ENCODE results near the gene VRK3.
A peak's percentile ranks its signal among the peaks of the same experiment; 100 is the strongest.
"Not testable (repeated sequence)": the region's sequence is repeated elsewhere in the genome, so short reads cannot be mapped to it uniquely, and the experiment has no call there.

Gene VRK3

DNA sequence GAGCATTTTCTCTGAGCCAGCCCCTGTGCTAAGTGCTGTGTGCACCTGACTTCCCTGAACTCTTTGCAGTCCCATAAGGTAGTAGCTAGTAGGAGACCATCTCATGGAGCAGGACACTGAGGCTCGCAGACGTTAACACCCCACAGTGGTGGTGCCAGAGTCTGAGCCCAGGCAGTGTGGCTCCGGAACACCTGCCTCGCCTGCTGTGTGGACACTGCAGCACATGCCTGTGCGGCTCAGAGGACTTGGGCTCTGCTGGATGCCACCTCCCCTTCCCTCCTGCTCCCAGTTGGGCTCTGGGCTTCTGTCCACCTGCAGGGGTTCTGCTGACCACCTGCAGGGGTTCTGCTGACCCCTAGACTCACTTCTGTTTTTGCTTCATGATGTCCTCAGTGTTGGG is 37.2 kb downstream of the VRK3 start:
- no peak for DNase-seq (ENCODE audit: low spot score)

DNA sequence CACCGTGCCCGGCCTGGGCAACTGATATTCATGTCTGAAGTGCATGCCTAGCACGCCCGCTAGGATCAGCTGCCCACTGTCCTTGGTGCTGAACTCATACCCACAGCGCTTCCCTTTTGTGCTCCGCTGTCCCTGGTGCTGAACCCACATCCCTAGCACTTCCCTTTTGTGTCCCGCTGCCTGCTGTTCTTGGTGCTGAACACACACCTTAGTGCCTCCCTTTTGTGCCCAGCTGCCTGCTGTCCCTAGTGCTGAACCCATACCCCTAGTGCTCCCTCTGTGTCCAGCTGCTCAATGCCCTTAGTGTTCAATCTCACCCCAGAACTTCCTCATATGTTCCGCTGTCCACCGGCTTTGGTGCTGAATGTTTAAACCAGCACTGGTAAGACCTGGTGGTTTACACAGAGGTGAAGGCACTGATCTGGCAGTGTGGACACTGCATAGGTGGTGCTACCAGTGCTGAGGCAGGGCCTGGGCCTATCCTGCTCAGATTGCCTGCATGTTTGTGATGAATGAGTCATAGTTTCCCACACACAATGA is 37.9 kb downstream of the VRK3 start:
- peak; percentile 86 for DNase-seq (ENCODE audit: low spot score)

DNA sequence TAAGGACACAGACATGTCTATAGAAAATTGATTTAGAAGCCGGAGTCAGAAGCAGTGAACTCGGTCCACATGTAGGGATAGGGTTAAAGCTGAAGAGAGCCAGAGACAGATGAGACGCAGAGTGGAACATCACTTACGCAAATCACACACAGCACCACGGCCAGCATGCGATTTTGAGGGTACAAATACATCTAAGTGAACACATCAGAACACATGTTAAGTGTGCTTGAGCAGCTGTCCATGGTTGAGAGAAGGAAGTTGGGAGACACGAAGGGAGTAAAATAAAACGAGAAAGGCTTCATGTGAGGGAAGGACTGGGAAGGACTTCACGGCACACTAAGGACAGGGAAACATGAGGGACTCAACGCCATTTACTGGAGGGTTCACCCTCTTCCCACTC is 38.8 kb downstream of the VRK3 start:
- DNase-seq (ENCODE audit: low spot score): no peak

DNA sequence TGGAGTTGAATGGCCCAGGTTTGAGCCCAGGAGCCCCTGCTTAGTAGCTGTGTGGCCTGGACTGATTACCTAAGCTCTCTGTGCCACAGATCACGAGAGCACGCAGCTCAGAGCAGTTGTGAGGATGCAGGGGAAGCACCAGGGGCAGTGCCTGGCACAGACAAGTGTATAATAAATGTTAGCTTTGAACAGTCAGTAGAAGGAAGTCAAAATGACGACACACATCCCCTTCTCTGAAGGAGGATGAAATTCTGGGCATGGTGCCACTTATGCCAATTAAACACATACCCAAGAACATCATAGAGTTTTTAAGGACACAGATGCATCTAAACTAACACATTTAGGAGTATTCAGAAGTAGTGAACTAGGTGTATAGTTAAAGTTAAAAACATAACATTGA is 39.3 kb downstream of the VRK3 start:
- DNase-seq (ENCODE audit: low spot score): no peak

DNA sequence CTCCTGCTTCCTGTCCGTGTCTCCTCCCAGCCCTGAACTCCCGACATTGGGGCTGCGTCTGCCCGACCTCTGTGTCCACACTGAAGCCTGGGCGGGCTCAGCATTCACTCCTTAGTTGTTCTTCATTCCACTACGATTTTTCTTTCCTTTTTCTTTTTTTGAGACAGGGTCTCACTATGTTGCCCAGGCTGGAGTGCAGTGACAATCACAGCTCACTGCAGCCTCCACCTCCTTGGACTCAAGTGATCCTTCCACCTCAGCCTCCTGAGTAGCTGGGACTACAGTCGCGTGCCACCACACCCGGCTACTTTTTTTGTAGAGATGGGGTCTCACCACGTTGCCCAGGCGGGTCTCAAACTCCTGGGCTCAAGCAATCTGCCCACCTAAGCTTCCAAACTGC is 40.7 kb downstream of the VRK3 start:
- DNase-seq (ENCODE audit: low spot score): no peak

DNA sequence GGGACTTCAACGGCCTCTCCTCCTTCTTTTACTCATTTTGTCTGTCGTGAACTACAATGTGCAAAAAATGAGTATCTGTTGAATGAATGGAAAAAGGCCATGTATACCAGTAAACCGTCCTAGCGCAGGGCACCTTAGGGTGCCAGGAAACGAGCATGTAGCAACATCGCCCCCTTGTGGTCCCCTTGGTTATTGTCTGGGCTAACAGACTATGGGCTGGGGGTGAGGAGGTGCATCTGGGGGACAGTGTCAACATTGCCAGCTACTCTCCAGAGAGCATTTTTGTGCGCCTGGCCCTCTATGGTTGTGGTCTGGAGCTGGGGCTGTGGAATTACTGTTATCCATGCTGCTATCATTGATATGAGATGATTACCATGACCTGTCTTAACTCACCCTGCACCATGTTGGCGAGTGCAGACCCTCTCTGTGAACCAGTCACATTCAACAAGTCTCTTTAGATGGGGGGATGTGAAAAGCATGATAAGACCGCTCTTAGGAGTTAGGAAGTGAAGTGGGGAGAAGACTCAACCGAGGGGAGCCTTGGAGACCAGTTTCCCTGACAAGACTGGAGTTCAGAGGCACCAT is 41.4 kb downstream of the VRK3 start:
- peak; percentile 60 for DNase-seq (ENCODE audit: low spot score)

DNA sequence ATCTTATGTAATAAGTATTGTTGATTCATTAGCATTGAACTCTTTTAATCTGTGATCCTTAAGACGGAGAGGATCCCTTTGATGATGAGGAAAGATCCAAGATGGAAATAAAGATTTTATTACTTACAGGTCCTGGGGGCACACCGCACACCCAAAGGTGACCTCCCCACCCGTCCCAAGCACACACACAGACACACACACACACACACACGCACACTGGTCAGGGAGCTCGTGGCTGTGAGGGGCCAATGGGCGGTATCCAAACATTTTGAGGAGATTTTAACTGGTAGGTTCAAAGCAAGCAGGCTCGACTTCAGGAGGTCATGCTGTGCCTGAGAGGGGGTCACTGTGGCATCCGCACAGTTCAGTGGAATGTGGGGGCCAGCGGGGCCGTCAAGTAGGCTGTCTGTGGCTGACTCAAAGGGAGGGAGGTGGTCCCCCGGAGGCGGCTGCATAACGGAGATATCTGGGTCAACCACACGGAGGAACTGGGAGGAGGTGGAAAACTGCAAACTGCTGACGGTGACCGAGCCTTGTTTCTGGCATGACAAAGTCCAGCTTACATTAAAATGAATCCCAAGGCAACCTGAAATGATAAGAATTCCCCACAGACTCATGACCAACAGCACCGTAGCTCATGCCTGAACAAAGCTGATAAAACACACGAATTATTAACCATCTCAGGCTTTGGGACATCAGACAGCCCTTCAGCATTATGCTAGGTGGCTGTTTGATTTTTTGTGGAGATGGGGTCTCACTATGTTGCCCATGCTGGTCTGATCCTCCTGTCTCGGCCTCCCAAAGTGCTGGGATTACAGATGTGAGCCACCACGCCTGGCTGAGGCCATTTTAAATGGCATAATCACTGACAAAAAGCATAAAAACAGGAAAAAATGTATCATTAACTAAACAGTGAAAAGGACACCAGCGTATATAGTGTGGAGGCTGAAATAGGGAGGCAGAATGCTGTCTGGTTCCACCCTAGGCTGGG is 43.3 kb downstream of the VRK3 start:
- no peak for DNase-seq (ENCODE audit: low spot score)

DNA sequence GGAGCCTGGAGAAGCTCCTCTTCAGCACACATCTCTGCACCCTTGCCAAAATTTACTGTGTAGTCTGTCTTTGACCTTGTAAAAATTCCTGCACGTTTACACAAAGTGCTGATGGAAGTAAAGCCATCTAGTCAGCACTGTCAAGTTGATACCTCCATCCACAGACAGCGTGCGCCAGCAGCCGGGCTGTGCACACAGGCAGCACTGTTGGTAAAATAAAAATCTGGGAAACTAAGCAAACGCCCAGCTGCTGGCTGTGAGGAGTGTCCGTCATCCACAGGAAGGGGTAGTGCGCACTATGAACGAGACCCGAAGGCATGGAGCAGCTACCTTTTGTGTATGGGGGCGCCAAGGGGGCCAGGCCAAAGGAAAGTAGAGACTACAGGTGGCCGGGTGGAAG is 46.8 kb downstream of the VRK3 start:
- no peak for DNase-seq (ENCODE audit: low spot score)

DNA sequence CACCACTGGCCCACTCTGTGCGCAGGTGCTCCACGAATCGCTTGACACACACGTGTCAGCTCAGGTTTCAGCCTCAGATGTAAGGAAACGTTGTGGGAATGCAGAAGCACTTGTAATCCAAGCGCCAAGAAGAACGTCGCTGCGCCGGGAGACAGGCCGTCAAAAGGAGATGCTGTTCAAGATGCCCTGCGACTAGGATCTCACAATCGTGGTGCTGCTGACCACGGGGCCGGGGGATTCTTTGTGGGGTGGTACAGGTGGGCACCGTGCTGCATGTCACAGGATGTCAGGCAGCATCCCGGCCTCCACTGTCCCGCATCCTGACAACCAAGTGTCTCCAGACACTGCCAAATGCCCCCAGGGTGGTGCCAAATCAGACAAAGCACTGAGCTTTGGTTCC is 47.3 kb downstream of the VRK3 start:
- DNase-seq (ENCODE audit: low spot score): no peak

DNA sequence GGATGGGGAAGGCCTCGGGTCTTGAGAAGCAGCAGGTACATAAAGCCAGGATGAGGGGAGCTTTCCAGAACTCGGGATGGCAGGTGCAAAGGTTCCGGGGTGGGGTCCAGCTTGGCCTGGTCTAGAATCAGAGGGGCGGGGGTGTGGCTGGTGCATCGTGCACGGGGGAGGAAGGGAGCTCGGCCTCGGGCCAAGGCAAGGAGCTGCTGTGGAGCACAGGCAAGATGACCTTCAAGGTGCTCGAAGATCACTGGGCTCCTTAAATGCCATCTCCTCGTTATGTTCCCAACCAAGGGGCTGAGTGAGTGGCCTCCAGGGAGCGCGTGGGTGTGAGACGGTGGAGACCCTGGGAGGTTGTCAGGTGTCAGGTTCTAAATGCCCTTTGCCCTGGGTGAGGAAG is 48.1 kb downstream of the VRK3 start:
- DNase-seq (ENCODE audit: low spot score): no peak

DNA sequence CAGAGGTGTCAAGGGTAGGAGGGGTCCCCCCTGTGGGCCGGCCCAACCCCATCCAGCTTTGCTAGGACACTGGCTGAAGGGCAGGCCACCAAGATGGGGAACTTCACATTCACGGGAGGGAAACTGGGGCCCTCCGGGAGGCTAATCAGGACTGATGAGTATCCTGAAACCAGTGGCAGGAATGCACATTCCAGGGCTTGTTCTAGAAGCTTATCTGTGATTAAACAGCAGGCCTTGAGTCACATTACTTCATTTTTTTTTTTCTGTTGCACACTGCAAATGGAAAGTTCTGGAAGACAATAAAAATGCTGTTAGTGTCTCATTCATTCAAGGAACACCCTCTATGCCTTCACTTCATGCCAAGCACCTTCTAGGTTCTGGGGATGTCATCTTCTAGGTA is 48.7 kb downstream of the VRK3 start:
- no peak for DNase-seq (ENCODE audit: low spot score)

DNA sequence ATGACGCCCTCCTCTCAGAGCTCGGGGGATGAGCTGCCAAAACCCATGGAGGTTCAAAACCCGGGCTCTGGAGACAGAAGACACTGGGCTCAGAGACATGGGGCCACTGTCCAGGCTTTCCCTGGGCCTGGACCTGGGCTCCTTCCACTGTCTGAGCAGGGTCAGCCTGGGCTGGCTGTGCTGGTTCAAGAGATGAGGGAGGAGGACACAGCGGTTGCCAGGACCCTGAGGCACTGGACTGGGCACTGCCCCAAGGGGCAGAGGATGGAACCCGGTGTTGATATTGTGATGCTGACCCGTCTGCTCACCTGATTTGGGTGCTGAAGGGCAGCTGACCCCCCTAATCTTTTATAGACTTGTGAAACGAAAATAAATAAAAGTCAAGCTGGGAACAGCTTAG is 50.1 kb downstream of the VRK3 start:
- DNase-seq (ENCODE audit: low spot score): no peak

DNA sequence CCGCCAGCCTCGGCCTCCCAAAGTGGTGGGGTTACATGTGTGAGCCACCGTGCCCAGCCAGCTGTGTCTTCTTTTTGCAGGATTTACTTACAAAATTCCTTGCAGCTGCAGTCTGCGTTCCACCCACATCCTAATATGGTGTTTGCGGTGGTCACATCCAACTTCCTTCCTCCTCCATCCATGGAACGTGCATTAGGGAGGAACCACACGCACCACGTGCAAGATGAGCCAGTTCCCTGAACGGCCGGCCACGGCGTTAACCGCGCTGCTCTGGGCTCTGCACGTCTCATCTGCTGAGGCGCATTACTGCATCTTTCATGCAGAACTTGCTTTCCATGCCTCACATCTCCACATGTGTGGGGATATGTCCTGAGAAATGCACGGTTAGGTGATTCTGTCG is 51.2 kb downstream of the VRK3 start:
- DNase-seq (ENCODE audit: low spot score): no peak

DNA sequence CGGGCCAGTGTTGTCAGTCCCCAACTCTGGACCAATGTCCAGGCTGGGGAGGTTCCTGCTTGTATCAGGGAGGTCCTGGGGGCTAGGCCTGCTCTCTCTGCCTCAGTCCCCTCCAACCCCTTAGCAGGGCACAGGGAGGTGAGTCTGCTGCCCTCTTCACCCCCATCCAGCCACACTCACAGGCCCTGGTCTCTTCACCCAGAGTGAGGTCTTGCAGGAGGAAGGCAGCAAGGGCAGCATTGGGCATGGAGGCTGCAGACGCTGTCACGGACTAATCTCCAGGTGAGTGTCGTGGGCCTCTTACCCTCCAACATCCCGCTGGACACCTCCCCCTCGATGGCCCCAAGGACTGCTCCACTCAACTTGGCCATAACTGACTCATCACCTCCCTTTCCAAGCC is 52.3 kb downstream of the VRK3 start:
- DNase-seq (ENCODE audit: low spot score): no peak

DNA sequence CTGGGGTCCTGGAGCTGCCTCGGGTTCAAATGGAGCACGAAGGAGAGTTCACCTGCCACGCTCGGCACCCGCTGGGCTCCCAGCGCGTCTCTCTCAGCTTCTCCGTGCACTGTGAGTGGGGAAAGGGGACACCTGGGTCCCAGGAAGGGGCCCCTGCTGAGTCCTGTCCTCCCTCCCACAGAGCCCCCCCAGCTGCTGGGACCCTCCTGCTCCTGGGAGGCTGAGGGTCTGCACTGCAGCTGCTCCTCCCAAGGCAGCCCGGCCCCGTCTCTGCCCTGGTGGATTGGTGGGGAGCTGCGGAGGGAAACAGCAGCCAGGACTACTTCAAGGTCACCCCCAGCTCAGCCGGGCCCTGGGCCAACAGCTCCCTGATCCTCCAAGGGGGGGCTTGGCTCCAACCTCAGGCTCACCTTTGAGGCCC is 53.2 kb downstream of the VRK3 start:
- no peak for DNase-seq (ENCODE audit: low spot score)

DNA sequence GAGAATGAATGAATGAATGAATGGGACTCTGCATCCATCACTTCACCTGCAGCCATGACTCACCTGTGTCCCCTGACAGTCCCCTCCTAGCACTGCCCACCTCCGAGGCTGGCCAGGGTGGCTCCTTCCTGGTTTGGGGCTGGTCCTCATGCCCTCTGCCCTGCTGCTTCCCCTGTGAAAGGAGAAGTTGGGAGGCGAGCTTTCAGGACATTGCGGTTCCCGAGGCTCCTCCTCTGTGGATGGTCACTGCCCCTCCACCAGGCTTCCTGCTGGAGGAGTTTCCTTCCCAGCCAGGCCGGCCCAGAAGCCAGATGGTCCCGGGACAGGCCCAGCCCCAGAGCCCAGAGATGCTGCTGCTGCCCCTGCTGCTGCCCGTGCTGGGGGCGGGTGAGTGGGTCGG is 55.8 kb downstream of the VRK3 start:
- DNase-seq (ENCODE audit: low spot score): not testable (repeated sequence)

DNA sequence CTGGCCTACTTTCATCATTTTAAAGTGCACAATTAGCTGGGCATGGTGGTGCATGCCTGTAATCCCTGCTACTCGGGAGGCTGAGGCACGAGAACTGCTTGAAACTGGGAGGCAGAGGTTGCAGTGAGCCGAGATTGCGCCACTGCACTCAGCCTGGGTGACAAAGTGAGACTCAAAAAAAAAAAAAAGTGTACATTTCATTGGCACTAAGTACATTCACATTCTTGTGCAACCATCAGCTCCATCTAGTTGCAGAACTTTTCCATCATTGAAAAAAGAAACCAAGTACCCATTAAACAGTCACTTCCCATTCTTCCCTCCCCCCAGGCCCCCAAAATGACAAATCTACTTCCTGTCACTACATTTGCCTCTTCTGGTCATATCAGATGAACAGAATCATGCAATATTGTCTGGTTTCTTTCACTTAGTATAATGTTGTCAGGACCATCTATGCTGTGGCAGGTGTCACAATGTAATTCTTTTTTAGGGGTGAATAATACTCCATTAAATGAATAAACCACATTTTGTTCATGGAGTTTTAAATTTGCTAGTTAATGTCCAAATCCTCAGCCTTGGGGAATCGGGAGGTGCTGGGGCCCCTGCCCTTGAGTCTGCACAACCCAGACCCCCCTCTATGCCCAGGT is 56.8 kb downstream of the VRK3 start:
- no peak for DNase-seq (ENCODE audit: low spot score)

DNA sequence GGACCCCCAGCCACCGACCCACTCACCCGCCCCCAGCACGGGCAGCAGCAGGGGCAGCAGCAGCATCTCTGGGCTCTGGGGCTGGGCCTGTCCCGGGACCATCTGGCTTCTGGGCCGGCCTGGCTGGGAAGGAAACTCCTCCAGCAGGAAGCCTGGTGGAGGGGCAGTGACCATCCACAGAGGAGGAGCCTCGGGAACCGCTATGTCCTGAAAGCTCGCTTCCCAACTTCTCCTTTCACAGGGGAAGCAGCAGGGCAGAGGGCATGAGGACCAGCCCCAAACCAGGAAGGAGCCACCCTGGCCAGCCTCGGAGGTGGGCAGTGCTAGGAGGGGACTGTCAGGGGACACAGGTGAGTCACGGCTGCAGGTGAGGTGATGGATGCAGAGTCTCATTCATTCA is 64.2 kb downstream of the VRK3 start, which contains the start of gene SIGLEC11:
Gene SIGLEC11, minus strand, starts transcription at position 193 of the 400 bp plus-strand sequence. Its CDS starts 91 bp downstream, at position 102.
- DNase-seq (ENCODE audit: low spot score): not testable (repeated sequence)

DNA sequence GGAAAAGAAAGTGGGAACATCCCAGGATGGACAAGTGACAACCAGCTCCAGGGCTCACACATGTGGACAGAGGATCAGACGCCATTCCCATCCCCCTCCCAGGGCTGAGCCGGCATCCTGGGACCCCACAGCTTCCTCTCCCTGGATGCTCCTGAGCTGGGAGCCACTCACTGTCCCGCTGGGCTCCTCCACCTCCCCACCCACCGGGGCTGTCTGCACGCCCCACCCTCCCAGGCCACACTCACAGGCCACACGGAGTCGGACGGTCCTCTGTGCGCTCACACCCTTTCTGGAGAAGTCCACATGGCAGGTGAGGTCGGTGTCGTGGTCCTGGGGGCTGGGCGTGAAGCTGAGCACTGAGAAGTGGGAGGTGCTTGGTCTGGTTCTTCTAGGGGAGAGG is 65.3 kb downstream of the VRK3 start:
- DNase-seq (ENCODE audit: low spot score): not testable (repeated sequence)

DNA sequence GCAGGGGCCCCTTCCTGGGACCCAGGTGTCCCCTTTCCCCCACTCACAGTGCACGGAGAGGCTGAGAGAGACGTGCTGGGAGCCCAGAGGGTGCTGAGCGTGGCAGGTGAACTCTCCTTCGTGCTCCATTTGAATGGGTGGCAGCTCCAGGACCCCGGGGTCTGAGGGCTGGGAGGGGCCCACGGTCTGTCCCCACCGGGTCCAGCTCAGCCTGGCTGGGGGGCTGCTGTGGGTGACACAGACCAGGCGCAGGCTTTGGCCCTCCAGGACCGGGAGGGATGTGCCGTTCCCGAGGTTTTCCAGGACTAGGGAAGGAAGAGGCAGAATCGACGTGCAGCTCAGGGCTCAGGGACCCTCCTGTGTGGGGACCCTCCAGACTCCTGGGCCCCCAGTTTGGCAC is 66.6 kb downstream of the VRK3 start:
- DNase-seq (ENCODE audit: low spot score): not testable (repeated sequence)

DNA sequence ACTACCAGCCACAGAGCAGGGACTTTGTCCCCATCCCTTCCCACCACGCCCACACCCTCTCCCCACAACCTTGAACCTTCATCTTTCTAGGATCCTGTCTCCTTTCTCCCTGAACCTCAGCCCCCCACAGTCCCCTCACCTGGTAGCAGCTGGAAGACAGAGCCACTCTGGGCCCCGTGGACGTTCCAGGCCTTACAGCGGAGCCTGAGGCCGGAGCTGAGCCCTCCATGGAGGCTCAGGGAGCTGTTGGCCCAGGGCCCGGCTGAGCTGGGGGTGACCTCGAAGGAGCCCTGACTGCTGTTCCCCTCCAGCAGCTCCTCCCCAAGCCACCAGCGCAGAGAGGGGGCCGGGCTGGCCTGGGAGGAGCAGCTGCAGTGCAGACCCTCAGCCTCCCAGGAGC is 67.0 kb downstream of the VRK3 start:
- DNase-seq (ENCODE audit: low spot score): not testable (repeated sequence)

DNA sequence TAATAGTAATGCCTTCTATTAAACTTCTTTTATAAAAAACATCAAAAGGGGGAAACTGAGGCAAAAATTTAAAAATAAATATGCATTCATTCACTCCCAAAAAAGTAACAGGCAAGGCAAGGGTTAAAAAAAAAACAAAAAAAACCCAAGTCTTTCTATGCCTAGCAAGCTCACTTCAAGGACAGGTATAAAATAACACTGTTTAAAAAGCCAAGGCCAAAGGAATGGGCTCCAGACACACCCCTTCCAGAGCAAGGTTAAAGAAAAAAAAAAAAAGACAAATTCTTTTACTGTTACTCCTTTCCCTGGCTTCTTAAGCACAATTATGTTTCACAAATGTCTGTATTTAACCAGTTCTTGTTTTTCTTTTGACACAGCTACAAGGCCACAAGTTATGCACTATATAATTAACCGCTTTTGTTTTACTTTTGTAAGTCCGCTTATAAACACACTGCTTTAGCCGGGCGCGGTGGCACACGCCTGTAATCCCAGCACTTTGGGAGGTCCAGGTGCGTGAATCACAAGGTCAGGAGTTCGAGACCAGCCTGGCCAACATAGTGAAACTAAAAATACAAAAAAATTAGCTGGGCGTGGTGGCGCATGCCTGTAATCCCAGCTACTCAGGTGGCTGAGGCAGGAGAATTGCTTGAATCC is 67.8 kb downstream of the VRK3 start:
- DNase-seq (ENCODE audit: low spot score): no peak
